Measurements from ENCODE around the gene TBXA2R.

DNA sequence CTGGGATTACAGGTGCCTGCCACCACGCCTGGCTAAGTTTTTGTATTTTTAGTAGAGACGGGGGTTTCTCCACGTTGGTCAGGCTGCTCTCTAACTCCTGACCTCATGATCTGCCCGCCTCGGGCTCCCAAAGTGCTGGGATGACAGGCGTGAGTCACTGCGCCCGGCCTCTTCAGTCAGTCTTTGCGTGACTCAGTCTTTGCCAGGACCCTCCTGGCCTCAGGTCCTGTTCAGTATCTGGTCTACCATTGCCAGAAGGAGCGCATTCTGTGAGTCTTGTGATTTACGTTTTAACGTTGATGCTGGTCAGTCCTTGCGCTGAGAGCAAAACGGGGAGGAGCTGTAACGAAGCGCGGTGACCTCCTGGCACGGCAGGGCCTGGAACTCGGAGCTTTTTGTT lies 41.5 kb downstream of the TBXA2R start:
- TF ChIP-seq CTCF (IDR thresholded peaks at IDR 0.05) = no peak
- TF ChIP-seq POLR2A (IDR thresholded peaks at IDR 0.05) = no peak
- no peak for TF ChIP-seq EP300 (IDR thresholded peaks at IDR 0.05)
- TF ChIP-seq POLR2AphosphoS5 (IDR thresholded peaks at IDR 0.05) = no peak

Measured in suprapubic skin (tissue), 4 donors.